Body of pancreas (tissue), 4 donors: ENCODE data around the gene NFKB1. TPM values are rescaled to one million over a fixed set of nuclear protein-coding genes. Genes with fewer than 3 reads are reported as not detected.

Experiments
- ATAC-seq: fragments of 150-250 bp; one replicate; pipeline ENCODE4 v1.9.1; 2016
- DNase-seq, 4 donors: peaks; one replicate each; pipeline ENCODE4 v3.0.0-alpha.2; 2019
- H3K27ac ChIP-seq, 4 donors: fragments of 200-600 bp; sonication (generic); 1 replicate in 3 of 4; 2 replicates in 1 of 4; pipeline versions ENCODE4 v1.5.1 to v1.6.1; 2016 to 2019; ENCODE audit warnings: mild to moderate bottlenecking in 1 of 4, mixed read lengths in 1 of 4, moderate library complexity in 1 of 4
- H3K27me3 ChIP-seq, 2 donors: fragments of 200-600 bp; sonication (generic); one replicate each; pipeline ENCODE4 v1.6.0; 2016; ENCODE audit warnings: mild to moderate bottlenecking in 1 of 2
- H3K36me3 ChIP-seq, 2 donors: fragments of 200-600 bp; sonication (generic); replicated peaks in 1 of 2; 2 replicates each; pipeline ENCODE4 v1.5.1; 2016; ENCODE audit warnings: low read depth in 2 of 2; ENCODE audit not compliant: insufficient read depth in 1 of 2
- H3K4me1 ChIP-seq: fragments of 200-600 bp; sonication (generic); one replicate; pipeline ENCODE4 v1.6.0; 2016
- H3K4me3 ChIP-seq, 2 donors: fragments of 200-600 bp; sonication (generic); 1 replicate in 1 of 2; 2 replicates in 1 of 2; pipeline ENCODE4 v1.5.1; 2016 to 2019
- H3K9me3 ChIP-seq, 3 donors: fragments of 200-600 bp; sonication (generic); 1 replicate in 2 of 3; 2 replicates in 1 of 3; pipeline ENCODE4 v1.5.1; 2016
- POLR2A ChIP-seq, 3 donors: fragments of 450-650 bp; IDR thresholded peaks; one replicate each; pipeline ENCODE4 v1.6.1; 2016; ENCODE audit warnings: antibody characterized with exemption in 3 of 3, mild to moderate bottlenecking in 2 of 3
- WGBS, 2 donors: methylation state at CpG; one replicate each; pipeline ENCODE4 v1.1.5; 2017; 5-methylcytosine and 5-hydroxymethylcytosine counted together
- intact Hi-C: fragments of 100-400 bp; cut with DNase I; formaldehyde crosslinking; loops from one replicate; pipeline ENCODE4 v1.15.1; 2023
- total RNA-seq, 2 donors: library from RNA; depleted of rRNA; stranded (reverse); fragments of >200 nt; gene quantifications; one replicate each; pipeline ENCODE4 v1.1.0, GENCODE V29; 2016
- TF ChIP-seq, protein P1 (sequence below), 7 experiments: fragments of 450-650 bp in 4 of 7; fragments of 200-600 bp in 3 of 7; sonication (generic) in 3 of 7; IDR thresholded peaks; one replicate each; pipeline ENCODE4 v1.5.1; 2016 to 2019; ENCODE audit warnings: antibody characterized with exemption in 7 of 7

Gene NFKB1
- total RNA-seq, 2 donors from 2014 or later, result 14.5 to 20.5 TPM

DNA sequence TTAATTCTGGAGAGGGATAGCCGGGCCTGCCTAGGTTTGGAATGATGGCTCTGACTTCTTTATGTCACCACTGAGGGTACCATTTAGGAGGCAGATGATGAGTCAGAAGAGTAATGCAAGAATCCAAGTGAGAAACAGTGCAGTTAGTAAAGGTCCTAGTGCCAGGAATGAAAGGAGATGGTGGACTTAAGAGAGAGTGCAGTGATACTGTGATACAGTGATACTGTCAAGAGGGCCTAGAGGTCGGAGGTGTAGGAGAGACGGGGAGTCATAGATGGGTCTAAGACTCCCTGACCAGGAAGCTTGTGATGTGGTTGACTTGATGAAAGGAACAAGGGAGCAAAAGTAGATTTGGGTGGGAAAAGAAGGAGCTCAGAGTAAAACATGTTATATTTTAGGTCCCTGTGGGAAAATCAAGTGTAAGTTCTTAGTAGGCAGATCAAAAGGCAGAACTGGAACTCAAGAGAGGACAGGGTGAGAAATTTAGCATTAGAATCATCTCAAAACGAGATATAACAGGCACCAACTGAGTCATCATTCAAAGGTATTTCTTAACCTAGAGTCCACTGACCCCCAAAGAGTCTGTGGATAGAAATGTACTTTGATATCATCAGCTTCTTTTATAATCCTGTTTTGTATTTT is 85.0 kb downstream of the NFKB1 start:
- Histone ChIP-seq H3K27me3 (no peaks in the 10 kb centered on the region), H3K4me1 (no peaks in the 10 kb centered on the region), H3K9me3 (no peaks in the 10 kb centered on the region), H3K36me3 (peaks cover 0 to 18% of the 10 kb centered on the region in 2 donors), H3K4me3 (no peak overlapping the region), H3K27ac (no peak overlapping the region)
- WGBS, 2 donors, result 90 to 94% methylated on average over 4 of the region's 4 CpGs
- ATAC-seq (no peak), DNase-seq (no peak)
- intact Hi-C loops, result no loop called here
- TF ChIP-seq POLR2A (IDR thresholded peaks at IDR 0.05), result no peak
- TF ChIP-seq, protein P1, sequence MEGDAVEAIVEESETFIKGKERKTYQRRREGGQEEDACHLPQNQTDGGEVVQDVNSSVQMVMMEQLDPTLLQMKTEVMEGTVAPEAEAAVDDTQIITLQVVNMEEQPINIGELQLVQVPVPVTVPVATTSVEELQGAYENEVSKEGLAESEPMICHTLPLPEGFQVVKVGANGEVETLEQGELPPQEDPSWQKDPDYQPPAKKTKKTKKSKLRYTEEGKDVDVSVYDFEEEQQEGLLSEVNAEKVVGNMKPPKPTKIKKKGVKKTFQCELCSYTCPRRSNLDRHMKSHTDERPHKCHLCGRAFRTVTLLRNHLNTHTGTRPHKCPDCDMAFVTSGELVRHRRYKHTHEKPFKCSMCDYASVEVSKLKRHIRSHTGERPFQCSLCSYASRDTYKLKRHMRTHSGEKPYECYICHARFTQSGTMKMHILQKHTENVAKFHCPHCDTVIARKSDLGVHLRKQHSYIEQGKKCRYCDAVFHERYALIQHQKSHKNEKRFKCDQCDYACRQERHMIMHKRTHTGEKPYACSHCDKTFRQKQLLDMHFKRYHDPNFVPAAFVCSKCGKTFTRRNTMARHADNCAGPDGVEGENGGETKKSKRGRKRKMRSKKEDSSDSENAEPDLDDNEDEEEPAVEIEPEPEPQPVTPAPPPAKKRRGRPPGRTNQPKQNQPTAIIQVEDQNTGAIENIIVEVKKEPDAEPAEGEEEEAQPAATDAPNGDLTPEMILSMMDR (IDR thresholded peaks at IDR 0.05), result no peak

- Histone ChIP-seq H3K9me3 (no peaks in the 10 kb centered on the region), H3K4me1 (no peaks in the 10 kb centered on the region), H3K4me3 (no peak overlapping the region), H3K27me3 (no peaks in the 10 kb centered on the region), H3K36me3 (peaks cover 0 to 18% of the 10 kb centered on the region in 2 donors), H3K27ac (no peak overlapping the region)
- intact Hi-C loops, result no loop called here
- TF ChIP-seq POLR2A (IDR thresholded peaks at IDR 0.05), result no peak
- TF ChIP-seq, protein P1 (IDR thresholded peaks at IDR 0.05), result no peak
- 79 to 92% methylated on average over 4 of the region's 4 CpGs for WGBS, 2 donors
- no peak for DNase-seq
- no peak for ATAC-seq
Measured at GRCh38 chr4:102586644-102587021, 85.5 kb downstream of the NFKB1 start.

DNA sequence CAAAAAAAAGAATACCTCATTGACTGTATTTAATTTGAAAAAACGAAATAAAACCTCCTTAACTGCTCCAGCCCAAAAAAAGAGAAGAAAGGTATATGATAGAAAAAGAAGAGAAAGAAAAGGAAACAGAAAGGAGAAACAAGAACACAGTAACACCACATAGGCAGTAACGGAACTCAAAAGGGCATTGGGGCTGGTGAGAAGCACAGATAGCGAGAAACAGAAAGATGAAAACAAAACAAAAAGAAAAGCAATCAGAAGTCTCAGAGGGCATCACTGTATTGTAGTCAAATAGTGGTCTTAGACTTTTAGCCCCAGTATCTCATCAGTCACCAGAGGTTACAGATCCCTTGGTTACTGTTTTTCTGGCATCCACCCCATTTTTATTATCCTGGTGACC is 88.6 kb downstream of the NFKB1 start:
- ATAC-seq, result no peak
- intact Hi-C loops, result no loop called here
- WGBS, 2 donors, result 62 to 92% methylated on average over 3 of the region's 3 CpGs
- H3K27ac ChIP-seq, result no peak overlapping the region
- no peaks in the 10 kb centered on the region for H3K4me1 ChIP-seq
- peaks cover 0 to 7% of the 10 kb centered on the region in 2 donors for H3K36me3 ChIP-seq
- TF ChIP-seq POLR2A (IDR thresholded peaks at IDR 0.05), result no peak
- TF ChIP-seq, protein P1 (IDR thresholded peaks at IDR 0.05), result no peak
- no peaks in the 10 kb centered on the region for H3K9me3 ChIP-seq
- no peaks in the 10 kb centered on the region for H3K27me3 ChIP-seq
- DNase-seq, result no peak
- no peak overlapping the region for H3K4me3 ChIP-seq

- Histone ChIP-seq H3K36me3 (peaks cover 0 to 16% of the 10 kb centered on the region in 2 donors), H3K4me1 (no peaks in the 10 kb centered on the region), H3K4me3 (no peak overlapping the region), H3K9me3 (no peaks in the 10 kb centered on the region), H3K27ac (no peak overlapping the region), H3K27me3 (no peaks in the 10 kb centered on the region)
- intact Hi-C loops, result no loop called here
- ATAC-seq, result no peak
- no peak for DNase-seq
- TF ChIP-seq POLR2A (IDR thresholded peaks at IDR 0.05), result no peak
- TF ChIP-seq, protein P1 (IDR thresholded peaks at IDR 0.05), result no peak
Measured at GRCh38 chr4:102592256-102592655, 91.1 kb downstream of the NFKB1 start.

- Histone ChIP-seq H3K4me1 (no peaks in the 10 kb centered on the region), H3K9me3 (no peaks in the 10 kb centered on the region), H3K27ac (no peak overlapping the region), H3K27me3 (no peaks in the 10 kb centered on the region), H3K4me3 (no peak overlapping the region), H3K36me3 (peaks cover 0 to 21% of the 10 kb centered on the region in 2 donors)
- DNase-seq (no peak), ATAC-seq (no peak)
- intact Hi-C loops, result no loop called here
- 79 to 89% methylated on average over 7 of the region's 7 CpGs for WGBS, 2 donors
- TF ChIP-seq POLR2A (IDR thresholded peaks at IDR 0.05), result no peak
- TF ChIP-seq, protein P1 (IDR thresholded peaks at IDR 0.05), result no peak
Measured at GRCh38 chr4:102593147-102593546, 92.0 kb downstream of the NFKB1 start.
